ENCODE measurements around the gene SCN3A.

DNA sequence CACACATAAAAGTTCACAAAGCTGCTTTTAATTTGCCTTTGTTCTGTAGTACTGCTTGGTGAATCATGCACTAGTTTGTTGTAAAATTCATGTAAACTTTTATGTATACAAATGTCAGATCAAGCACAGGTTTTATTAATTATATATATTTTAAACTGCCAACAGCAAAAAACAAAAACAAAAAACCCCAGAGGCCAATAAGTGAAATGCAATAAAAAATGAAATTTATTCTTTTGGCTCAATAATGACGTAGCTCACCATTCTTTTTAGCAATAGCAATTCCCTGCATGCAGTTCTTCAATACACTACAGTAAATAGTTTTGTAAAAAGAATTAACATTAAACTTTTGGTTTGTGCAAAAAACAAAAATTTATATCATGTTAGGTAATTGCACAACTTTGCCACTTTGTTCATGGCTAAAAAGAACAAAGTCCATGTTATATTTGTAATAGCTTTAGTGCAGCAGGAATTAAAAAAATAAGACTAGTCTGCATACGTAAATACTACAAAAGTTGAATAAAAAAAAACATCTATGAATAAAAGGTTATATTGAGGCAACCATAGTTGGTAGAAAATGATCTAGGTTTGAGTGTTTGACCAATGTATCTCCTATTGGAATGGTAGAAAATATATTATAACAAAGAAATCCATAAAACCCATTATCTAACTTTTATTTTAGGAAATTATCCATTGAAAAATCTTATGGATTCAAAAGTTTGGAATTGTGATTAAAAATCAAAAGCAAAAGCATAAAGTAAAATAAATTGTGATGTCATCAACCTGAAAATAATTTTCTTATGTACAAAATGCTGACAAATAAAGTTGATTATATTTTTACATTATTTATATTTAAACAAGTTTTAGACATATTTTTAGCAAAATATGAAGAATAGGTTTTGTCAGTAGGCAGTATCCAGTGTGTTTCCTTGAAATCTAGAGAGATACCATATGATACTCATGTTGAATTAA is 115.6 kb downstream of the SCN3A start:
- TF ChIP-seq, protein P1, sequence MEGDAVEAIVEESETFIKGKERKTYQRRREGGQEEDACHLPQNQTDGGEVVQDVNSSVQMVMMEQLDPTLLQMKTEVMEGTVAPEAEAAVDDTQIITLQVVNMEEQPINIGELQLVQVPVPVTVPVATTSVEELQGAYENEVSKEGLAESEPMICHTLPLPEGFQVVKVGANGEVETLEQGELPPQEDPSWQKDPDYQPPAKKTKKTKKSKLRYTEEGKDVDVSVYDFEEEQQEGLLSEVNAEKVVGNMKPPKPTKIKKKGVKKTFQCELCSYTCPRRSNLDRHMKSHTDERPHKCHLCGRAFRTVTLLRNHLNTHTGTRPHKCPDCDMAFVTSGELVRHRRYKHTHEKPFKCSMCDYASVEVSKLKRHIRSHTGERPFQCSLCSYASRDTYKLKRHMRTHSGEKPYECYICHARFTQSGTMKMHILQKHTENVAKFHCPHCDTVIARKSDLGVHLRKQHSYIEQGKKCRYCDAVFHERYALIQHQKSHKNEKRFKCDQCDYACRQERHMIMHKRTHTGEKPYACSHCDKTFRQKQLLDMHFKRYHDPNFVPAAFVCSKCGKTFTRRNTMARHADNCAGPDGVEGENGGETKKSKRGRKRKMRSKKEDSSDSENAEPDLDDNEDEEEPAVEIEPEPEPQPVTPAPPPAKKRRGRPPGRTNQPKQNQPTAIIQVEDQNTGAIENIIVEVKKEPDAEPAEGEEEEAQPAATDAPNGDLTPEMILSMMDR (IDR thresholded peaks at IDR 0.05), result no peak
- TF ChIP-seq TCF7L2 (IDR thresholded peaks at IDR 0.05; ENCODE audit: low read depth, low read length), result no peak
- TF ChIP-seq, protein P2, sequence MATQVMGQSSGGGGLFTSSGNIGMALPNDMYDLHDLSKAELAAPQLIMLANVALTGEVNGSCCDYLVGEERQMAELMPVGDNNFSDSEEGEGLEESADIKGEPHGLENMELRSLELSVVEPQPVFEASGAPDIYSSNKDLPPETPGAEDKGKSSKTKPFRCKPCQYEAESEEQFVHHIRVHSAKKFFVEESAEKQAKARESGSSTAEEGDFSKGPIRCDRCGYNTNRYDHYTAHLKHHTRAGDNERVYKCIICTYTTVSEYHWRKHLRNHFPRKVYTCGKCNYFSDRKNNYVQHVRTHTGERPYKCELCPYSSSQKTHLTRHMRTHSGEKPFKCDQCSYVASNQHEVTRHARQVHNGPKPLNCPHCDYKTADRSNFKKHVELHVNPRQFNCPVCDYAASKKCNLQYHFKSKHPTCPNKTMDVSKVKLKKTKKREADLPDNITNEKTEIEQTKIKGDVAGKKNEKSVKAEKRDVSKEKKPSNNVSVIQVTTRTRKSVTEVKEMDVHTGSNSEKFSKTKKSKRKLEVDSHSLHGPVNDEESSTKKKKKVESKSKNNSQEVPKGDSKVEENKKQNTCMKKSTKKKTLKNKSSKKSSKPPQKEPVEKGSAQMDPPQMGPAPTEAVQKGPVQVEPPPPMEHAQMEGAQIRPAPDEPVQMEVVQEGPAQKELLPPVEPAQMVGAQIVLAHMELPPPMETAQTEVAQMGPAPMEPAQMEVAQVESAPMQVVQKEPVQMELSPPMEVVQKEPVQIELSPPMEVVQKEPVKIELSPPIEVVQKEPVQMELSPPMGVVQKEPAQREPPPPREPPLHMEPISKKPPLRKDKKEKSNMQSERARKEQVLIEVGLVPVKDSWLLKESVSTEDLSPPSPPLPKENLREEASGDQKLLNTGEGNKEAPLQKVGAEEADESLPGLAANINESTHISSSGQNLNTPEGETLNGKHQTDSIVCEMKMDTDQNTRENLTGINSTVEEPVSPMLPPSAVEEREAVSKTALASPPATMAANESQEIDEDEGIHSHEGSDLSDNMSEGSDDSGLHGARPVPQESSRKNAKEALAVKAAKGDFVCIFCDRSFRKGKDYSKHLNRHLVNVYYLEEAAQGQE (IDR thresholded peaks at IDR 0.05; ENCODE audit: insufficient read depth in 1 of 2, low read depth in 2 of 2, low read length in 1 of 2), result no peak
- TF ChIP-seq POLR2AphosphoS5 (IDR thresholded peaks at IDR 0.05; ENCODE audit: low read depth, low read length), result no peak
